Testis (tissue), 2 donors: ENCODE measurements around the gene TERT.
"Not testable (repeated sequence)": the region's sequence is repeated elsewhere in the genome, so short reads cannot be mapped to it uniquely, and the experiment has no call there.

ENCODE experiments used
- POLR2A ChIP-seq: fragments of 450-650 bp; IDR thresholded peaks from one replicate; pipeline ENCODE4 v1.6.1; 2017; ENCODE audit warnings: antibody characterized with exemption, mild to moderate bottlenecking, moderate library complexity
- TF ChIP-seq, protein P1 (sequence below), 3 experiments: fragments of 450-650 bp in 2 of 3; fragments of 200-600 bp in 1 of 3; sonication (generic) in 1 of 3; IDR thresholded peaks; one replicate each; pipeline ENCODE4 v1.5.1; 2016 to 2019; ENCODE audit warnings: antibody characterized with exemption in 3 of 3, mild to moderate bottlenecking in 2 of 3, moderate library complexity in 1 of 3

DNA sequence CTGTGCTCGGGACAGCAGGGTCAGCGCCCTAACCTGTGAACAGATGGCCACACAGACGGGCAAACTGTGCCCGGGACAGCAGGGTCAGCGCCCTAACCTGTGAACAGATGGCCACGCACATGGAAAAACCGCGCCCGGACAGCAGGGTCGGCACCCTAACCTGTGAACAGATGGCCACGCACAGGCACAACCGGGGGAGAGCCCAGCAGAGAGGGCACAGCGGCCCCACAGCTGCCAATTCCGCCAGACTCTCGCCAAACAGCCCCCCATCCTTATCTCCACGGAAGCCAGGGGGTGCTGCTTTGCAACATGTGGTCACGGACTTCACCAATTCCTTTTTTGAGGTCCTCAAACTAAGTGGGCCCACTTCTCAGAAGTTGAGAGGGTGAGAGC is 44.9 kb upstream of the TERT start:
- TF ChIP-seq, protein P1, sequence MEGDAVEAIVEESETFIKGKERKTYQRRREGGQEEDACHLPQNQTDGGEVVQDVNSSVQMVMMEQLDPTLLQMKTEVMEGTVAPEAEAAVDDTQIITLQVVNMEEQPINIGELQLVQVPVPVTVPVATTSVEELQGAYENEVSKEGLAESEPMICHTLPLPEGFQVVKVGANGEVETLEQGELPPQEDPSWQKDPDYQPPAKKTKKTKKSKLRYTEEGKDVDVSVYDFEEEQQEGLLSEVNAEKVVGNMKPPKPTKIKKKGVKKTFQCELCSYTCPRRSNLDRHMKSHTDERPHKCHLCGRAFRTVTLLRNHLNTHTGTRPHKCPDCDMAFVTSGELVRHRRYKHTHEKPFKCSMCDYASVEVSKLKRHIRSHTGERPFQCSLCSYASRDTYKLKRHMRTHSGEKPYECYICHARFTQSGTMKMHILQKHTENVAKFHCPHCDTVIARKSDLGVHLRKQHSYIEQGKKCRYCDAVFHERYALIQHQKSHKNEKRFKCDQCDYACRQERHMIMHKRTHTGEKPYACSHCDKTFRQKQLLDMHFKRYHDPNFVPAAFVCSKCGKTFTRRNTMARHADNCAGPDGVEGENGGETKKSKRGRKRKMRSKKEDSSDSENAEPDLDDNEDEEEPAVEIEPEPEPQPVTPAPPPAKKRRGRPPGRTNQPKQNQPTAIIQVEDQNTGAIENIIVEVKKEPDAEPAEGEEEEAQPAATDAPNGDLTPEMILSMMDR (IDR thresholded peaks at IDR 0.05) = not testable (repeated sequence)
- not testable (repeated sequence) for TF ChIP-seq POLR2A
